Superior temporal gyrus (tissue), 1 donor: ENCODE results near the gene RTN4.

Experiments
- DNase-seq: peaks from one replicate; pipeline ENCODE4 v3.0.0-alpha.2; 2016; ENCODE audit errors: extremely low spot score

Gene RTN4

DNA sequence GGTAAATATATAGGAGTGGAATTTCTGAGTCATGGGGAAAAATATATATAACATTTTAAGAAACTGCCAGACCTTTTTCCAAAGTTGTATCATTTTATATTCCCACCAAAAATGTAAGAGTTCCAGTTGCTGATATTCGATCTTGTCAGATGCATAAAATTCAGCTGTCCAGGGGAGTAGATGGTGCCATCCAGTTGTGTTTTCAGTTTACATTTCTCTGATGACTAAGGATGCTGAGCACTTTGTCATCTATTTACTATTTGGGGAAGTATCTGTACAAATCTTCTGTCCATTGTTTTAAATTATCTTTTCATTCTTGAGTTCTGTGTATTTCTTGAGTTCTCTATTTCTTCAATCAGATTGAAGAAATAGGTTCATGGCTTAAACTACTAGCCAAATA, 126.1 kb downstream of the RTN4 start:
- DNase-seq, result peak; percentile 11
